ENCODE data around the gene TTL.
"Not testable (repeated sequence)": the region's sequence is repeated elsewhere in the genome, so short reads cannot be mapped to it uniquely, and the experiment has no call there.

The TTL gene

DNA sequence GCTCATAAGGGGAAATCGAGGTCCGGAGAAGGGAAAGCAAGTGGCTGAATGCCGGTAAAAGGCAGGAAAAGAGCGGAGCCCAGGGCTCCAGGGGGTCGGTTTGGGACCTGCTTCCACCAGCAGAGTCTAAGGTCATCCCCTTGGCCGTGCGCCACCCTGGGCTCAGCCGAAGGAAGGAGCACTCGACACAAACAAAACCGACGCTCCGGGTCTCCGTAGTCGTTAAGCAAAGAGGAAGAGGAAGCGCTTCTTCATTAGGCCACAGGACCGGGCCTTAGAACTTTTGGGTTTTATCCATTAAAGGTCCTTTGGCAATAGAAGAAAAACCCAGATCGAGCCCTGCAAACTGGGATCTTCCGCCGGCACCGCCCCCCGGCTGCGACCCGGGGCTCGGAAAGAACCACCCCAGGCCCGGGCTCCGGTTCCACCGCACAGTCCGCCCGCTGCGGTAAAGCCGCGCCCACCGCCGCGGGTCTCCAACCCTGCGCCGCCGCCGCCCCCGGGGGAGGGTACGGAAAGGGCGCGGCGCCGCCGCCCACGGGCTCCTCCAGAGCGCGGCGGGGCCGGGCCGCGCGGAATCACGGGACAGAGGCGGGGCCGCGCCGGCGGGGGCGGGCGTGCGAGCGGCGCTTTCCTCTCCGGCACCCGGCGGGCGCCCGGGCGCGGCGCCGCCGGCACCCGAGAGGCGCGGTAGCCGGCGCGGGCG, at the start of gene TTL:
Gene TTL (plus strand): TSS at position 629 of the 706 bp plus-strand sequence. CDS start 189 bp downstream, outside the sequence.
- Histone ChIP-seq H3K27me3 (ENCODE audit: control insufficient read depth, insufficient read depth, low read length) (no peaks in the 10 kb centered on the region), H3K36me3 (ENCODE audit: control insufficient read depth, insufficient read depth, low read length) (no peaks in the 10 kb centered on the region), H3K4me3 (ENCODE audit: low read length) (peak within 1 kb of the TSS; percentile 84), H3K4me1 (ENCODE audit: control insufficient read depth, insufficient read depth, low read length) (0 out of 2 replicates have a peak, but pooled peaks cover 2% of the 10 kb centered on the region), H3K9me3 (ENCODE audit: control insufficient read depth, insufficient read depth, low read length) (no peaks in the 10 kb centered on the region), H3K27ac (ENCODE audit: low read length) (no peak within 1 kb of the TSS)
- WGBS (ENCODE audit: insufficient coverage, insufficient read length), result no CpG with 5 or more reads among the region's 82 CpGs
- no peak for DNase-seq (ENCODE audit: low read depth, low spot score)

DNA sequence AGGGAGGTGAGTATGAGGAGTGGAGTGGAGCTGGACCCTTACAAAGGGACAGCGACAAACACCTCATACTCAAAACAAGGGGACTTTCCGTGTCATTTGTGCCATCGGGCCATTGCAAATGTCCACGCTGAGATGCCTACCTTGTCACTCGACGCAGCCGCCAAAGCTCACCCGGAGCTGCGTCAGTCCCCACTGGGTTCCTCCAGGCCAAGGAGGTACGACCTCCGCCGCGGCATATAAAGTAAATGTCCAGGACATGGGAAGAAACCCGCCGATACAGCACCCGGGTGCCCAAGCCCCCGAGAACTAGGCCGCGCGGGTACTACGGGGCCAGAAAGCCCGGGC, 49.6 kb upstream of the TTL start:
- no CpG with 5 or more reads among the region's 22 CpGs for WGBS (ENCODE audit: insufficient coverage, insufficient read length)
- not testable (repeated sequence) for H3K4me1 ChIP-seq (ENCODE audit: control insufficient read depth, insufficient read depth, low read length); H3K27ac ChIP-seq (ENCODE audit: low read length); H3K27me3 ChIP-seq (ENCODE audit: control insufficient read depth, insufficient read depth, low read length); DNase-seq (ENCODE audit: low read depth, low spot score); H3K36me3 ChIP-seq (ENCODE audit: control insufficient read depth, insufficient read depth, low read length); H3K9me3 ChIP-seq (ENCODE audit: control insufficient read depth, insufficient read depth, low read length)
- peak overlapping the region; percentile 47; the same call in 1 of the 2 replicates for H3K4me3 ChIP-seq (ENCODE audit: low read length)

DNA sequence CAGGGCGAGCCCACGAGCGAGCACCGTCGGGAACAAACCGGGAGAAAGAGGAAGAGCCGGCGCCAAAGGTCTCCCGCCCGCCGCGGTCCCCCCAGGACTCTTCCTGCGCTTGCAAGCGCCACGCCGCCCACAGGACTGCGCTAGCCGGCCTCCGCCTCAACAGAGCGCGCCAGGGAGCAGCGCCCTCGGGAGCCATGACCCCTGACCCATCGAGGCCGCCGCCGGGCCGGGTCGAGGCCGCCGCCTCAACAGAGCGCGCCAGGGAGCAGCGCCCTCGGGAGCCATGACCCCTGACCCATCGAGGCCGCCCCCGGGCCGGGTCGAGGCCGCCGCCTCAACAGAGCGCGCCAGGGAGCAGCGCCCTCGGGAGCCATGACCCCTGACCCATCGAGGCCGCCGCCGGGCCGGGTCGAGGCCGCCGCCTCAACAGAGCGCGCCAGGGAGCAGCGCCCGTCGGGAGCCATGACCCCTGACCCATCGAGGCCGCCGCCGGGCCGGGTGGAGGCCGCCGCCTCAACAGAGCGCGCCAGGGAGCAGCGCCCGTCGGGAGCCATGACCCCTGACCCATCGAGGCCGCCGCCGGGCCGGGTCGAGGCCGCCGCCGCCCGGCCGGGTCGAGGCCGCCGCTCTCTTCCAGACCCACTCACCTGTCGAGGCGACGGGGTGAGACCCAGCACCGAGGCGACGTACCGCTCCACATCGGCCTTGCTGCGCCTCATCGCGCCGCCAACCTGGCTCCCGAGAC, 49.0 kb upstream of the TTL start:
- H3K36me3 ChIP-seq (ENCODE audit: control insufficient read depth, insufficient read depth, low read length); H3K9me3 ChIP-seq (ENCODE audit: control insufficient read depth, insufficient read depth, low read length); H3K4me1 ChIP-seq (ENCODE audit: control insufficient read depth, insufficient read depth, low read length); DNase-seq (ENCODE audit: low read depth, low spot score); H3K27me3 ChIP-seq (ENCODE audit: control insufficient read depth, insufficient read depth, low read length); H3K27ac ChIP-seq (ENCODE audit: low read length): not testable (repeated sequence)
- whole genome bisulfite sequencing (ENCODE audit: insufficient coverage, insufficient read length), result no CpG with 5 or more reads among the region's 98 CpGs
- H3K4me3 ChIP-seq (ENCODE audit: low read length), result peak overlapping the region; percentile 47; the same call in 1 of the 2 replicates

DNA sequence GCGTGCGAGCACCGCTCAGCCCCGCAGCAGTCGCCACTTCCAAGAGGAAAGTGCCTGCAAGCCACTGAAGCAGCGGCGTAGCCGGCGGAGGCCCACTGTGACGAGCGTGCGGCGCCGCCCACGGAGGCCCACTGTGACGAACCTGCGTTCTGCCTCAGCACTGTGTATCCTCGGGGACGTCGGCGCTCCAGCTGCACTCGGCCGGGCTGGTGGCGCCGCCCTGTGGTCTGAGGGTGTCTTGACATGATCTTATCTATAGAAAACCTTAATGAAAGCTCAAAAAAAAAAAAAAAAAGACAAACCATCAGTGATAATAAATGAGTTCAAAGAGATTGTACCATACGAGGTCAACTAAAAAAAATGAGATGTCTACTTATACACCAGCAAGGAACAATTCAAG, 48.5 kb upstream of the TTL start, which contains the start of gene RGPD8:
Gene RGPD8 (minus strand): TSS at position 166 of the 400 bp plus-strand sequence. CDS start 192 bp downstream, outside the sequence.
- not testable (repeated sequence) for H3K36me3 ChIP-seq (ENCODE audit: control insufficient read depth, insufficient read depth, low read length); H3K27ac ChIP-seq (ENCODE audit: low read length); H3K4me1 ChIP-seq (ENCODE audit: control insufficient read depth, insufficient read depth, low read length); H3K9me3 ChIP-seq (ENCODE audit: control insufficient read depth, insufficient read depth, low read length); H3K27me3 ChIP-seq (ENCODE audit: control insufficient read depth, insufficient read depth, low read length)
- peak; percentile 27 for DNase-seq (ENCODE audit: low read depth, low spot score)
- WGBS (ENCODE audit: insufficient coverage, insufficient read length), result no CpG with 5 or more reads among the region's 26 CpGs
- H3K4me3 ChIP-seq (ENCODE audit: low read length), result peak within 1 kb of the TSS; percentile 47; the same call in 1 of the 2 replicates

DNA sequence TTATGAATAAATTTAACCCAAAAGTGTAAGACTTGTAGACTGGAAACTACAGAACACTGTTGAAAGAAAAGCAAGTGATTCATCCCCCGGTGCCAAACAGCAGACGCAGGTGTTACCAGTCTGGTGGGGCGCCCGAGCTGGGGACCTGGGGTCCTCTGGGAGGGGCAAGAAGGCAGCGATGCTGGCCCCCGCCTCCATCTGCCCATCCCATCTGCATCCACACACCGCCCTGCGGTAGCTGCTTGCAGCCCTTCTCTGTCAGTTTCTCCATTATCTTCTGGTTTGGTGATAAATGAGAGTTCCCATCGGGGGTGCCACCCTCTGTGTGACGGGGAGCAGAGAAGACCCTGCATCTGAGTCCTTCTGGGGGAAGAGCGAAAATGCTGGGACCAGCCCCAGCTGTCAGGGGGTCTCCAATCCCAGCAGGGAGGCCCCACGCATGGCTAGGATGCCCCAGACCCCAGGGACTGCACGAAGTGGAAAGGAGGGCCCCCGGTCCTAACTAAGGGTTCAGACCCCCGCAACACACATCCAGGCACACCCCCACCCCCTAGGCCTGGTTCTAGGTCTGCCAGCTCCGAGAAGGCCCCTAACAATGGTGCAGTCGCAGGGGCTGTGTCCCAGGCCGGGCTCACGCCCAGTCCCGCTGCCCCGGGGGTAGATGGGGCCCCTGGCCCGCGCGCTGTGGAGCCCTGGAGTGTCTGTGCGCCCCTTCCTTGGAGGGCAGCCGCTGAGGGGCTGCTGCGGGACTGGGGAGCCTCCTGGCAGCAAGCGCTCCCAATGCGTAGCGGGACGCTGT, 47.8 kb upstream of the TTL start:
- H3K27ac ChIP-seq (ENCODE audit: low read length), result no peak overlapping the region
- H3K4me3 ChIP-seq (ENCODE audit: low read length), result no peak overlapping the region
- no peaks in the 10 kb centered on the region for H3K36me3 ChIP-seq (ENCODE audit: control insufficient read depth, insufficient read depth, low read length)
- H3K9me3 ChIP-seq (ENCODE audit: control insufficient read depth, insufficient read depth, low read length), result no peaks in the 10 kb centered on the region
- no CpG with 5 or more reads among the region's 31 CpGs for WGBS (ENCODE audit: insufficient coverage, insufficient read length)
- H3K4me1 ChIP-seq (ENCODE audit: control insufficient read depth, insufficient read depth, low read length), result no peaks in the 10 kb centered on the region; the same call in 1 of the 2 replicates
- DNase-seq (ENCODE audit: low read depth, low spot score), result no peak
- no peaks in the 10 kb centered on the region for H3K27me3 ChIP-seq (ENCODE audit: control insufficient read depth, insufficient read depth, low read length)

DNA sequence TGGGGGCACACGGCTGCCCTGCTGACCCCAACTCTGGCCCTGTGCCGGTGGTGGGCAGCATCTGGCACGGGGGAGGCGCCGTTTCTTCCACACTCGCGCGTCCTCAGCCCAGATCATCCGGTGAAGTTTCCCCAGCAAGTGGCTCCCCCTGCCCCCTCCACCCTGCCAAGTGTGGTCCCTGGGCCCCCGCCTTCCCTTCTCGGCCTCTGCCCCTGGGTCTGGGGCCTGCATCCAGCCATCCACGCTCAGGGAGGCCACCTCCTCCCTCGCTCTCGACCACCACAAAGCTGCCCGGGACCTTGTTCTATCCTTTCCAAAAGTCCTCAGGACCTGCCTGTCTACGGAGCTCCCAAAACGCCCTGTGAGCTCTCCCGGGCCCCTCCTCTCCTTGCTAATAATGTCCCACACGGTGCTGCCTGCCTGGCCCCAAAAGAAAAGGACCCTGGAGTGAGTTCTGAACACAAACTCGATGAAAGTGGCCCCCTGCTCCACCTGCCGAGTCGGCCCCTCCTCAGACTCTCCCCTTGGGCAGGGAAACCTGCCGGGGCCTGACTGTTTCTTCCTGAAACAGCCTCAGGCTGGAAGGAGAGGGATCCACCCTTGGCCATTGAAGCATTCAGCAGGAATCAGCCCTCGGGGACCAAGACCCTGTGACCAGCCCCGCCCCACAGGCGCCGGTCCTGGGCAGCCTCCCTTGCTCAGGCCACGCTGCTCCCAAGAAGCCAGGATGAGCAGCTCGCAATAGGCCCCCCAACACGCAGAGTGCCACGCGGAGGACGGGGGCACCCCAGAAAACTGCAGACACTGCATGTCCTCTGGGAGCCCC, 46.9 kb upstream of the TTL start:
- WGBS (ENCODE audit: insufficient coverage, insufficient read length), result no CpG with 5 or more reads among the region's 33 CpGs

DNA sequence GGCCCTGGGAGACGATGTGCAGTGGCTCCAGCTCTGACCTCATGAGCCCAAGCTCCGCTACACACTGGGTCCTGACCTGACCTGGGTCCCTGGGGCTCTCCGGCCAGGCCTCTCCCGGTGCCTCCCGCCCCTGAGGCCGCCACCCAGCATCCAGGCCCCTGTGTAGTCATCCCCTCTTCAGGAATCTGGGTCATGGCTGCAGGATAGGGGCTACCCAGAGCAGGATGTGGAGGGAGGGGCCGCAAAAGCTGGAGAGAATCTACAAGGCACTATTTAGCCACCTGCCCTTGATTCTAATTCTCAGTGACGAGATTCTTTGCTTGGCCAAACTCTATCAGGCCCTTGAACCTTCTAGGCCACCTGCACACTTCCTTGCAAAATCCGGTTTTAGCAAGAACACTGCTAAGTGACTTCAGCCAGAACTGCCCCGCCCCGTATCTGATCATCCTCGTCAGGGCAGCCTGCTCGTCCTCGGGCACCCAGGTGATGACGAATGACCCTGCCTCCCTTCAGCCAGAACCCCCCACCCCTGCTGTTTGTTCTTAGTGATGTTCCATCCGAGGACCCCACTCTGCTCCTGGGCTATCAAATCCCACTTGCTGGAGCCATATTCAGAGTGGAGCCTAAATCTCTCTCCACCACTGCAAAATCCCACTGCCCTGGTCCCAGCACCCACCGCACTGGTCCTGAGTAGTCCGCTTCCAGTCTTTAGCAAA, 46.1 kb upstream of the TTL start:
- H3K4me3 ChIP-seq (ENCODE audit: low read length); H3K36me3 ChIP-seq (ENCODE audit: control insufficient read depth, insufficient read depth, low read length); H3K27me3 ChIP-seq (ENCODE audit: control insufficient read depth, insufficient read depth, low read length); H3K4me1 ChIP-seq (ENCODE audit: control insufficient read depth, insufficient read depth, low read length); H3K27ac ChIP-seq (ENCODE audit: low read length); DNase-seq (ENCODE audit: low read depth, low spot score); H3K9me3 ChIP-seq (ENCODE audit: control insufficient read depth, insufficient read depth, low read length): not testable (repeated sequence)
- WGBS (ENCODE audit: insufficient coverage, insufficient read length), result no CpG with 5 or more reads among the region's 18 CpGs

More for the DNA sequence above, 46.9 kb upstream of the TTL start:
- DNase-seq (ENCODE audit: low read depth, low spot score); H3K27me3 ChIP-seq (ENCODE audit: control insufficient read depth, insufficient read depth, low read length); H3K4me3 ChIP-seq (ENCODE audit: low read length); H3K36me3 ChIP-seq (ENCODE audit: control insufficient read depth, insufficient read depth, low read length); H3K4me1 ChIP-seq (ENCODE audit: control insufficient read depth, insufficient read depth, low read length); H3K9me3 ChIP-seq (ENCODE audit: control insufficient read depth, insufficient read depth, low read length); H3K27ac ChIP-seq (ENCODE audit: low read length): not testable (repeated sequence)

DNA sequence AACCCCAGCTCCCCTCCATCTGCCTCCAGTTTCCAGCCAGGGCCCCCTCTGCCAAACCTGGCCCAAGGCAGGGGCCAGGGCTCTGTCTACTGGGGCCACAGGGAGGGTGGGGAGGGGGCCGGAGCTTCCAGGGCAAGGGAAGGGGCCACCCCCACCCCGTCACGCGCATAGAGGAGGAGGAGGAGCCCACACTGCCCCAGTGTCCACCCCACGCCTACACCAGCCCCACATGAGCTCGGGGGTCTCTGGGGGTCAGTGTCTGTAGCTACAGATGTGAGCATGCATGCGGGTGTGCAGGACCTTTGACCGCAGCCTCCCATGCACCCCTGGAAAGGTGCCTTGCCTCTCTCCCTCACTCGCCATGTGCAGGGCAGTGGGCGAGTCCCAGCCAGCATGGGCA, 45.0 kb upstream of the TTL start:
- H3K27ac ChIP-seq (ENCODE audit: low read length); H3K27me3 ChIP-seq (ENCODE audit: control insufficient read depth, insufficient read depth, low read length); H3K36me3 ChIP-seq (ENCODE audit: control insufficient read depth, insufficient read depth, low read length); H3K9me3 ChIP-seq (ENCODE audit: control insufficient read depth, insufficient read depth, low read length); H3K4me1 ChIP-seq (ENCODE audit: control insufficient read depth, insufficient read depth, low read length); H3K4me3 ChIP-seq (ENCODE audit: low read length); DNase-seq (ENCODE audit: low read depth, low spot score): not testable (repeated sequence)
- WGBS (ENCODE audit: insufficient coverage, insufficient read length), result no CpG with 5 or more reads among the region's 10 CpGs

DNA sequence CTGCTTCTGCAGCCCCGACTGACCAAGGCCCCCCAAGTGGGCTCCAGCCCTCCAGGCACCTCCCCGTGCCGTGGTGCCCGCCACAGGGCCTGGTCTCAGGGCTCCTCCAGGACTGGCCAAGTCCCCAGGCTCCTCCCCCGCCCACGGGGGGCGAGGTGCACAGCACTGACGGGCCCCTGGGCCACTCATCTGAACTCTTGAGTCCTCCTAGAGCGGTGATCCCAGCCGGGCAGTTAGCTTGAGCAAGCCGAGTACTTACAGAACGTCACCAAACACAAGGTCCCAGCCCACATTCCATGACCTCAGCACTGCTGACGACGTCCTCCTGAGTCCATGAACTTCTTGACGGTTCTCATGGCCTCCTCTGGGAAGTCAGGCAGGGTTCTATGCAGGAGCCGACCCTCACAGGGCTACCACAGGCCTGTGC, 44.5 kb upstream of the TTL start:
- H3K9me3 ChIP-seq (ENCODE audit: control insufficient read depth, insufficient read depth, low read length); H3K27me3 ChIP-seq (ENCODE audit: control insufficient read depth, insufficient read depth, low read length); H3K4me3 ChIP-seq (ENCODE audit: low read length); DNase-seq (ENCODE audit: low read depth, low spot score); H3K27ac ChIP-seq (ENCODE audit: low read length); H3K36me3 ChIP-seq (ENCODE audit: control insufficient read depth, insufficient read depth, low read length); H3K4me1 ChIP-seq (ENCODE audit: control insufficient read depth, insufficient read depth, low read length): not testable (repeated sequence)
- no CpG with 5 or more reads among the region's 16 CpGs for WGBS (ENCODE audit: insufficient coverage, insufficient read length)

Data from iPS DF 6.9 (cell line).